Measurements from ENCODE around the gene ALDH3B2. TPM values are rescaled to one million over a fixed set of nuclear protein-coding genes. Genes with fewer than 3 reads are reported as not detected.

ALDH3B2 gene, protein sequence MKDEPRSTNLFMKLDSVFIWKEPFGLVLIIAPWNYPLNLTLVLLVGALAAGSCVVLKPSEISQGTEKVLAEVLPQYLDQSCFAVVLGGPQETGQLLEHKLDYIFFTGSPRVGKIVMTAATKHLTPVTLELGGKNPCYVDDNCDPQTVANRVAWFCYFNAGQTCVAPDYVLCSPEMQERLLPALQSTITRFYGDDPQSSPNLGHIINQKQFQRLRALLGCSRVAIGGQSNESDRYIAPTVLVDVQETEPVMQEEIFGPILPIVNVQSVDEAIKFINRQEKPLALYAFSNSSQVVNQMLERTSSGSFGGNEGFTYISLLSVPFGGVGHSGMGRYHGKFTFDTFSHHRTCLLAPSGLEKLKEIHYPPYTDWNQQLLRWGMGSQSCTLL
- not detected in 2 replicates for total RNA-seq (2021; fragmentation: NEBNext Ultra II Directional; extraction: Animal tissue kit (Norgen Biotek cat#: 25700))
- not detected in 2 replicates for polyA plus RNA-seq (2011; rRNA removed)
- polyA plus RNA-seq (2011; cell fraction: cytosol; rRNA removed), result not detected
- polyA plus RNA-seq (2011; cell fraction: nucleus; rRNA removed), result not detected
- polyA plus RNA-seq (2012, experiment 1 of 2), result 0.12 TPM in 1 of 4 replicates, not detected in the others
- not detected for polyA plus RNA-seq (2012, experiment 2 of 2)
- 0.02 TPM for polyA plus RNA-seq (2013, experiment 1 of 2)
- polyA plus RNA-seq (2013, experiment 2 of 2), result 0.06 TPM
- polyA minus RNA-seq (2011; rRNA and poly(A)+ RNA removed), result not detected in 2 replicates
- not detected for polyA minus RNA-seq (2011; cell fraction: cytosol; rRNA and poly(A)+ RNA removed)
- not detected for polyA minus RNA-seq (2011; cell fraction: nucleus; rRNA and poly(A)+ RNA removed)
- long read RNA-seq, experiment 1, result 0 reads
- long read RNA-seq, experiment 2, result 0 reads

DNA sequence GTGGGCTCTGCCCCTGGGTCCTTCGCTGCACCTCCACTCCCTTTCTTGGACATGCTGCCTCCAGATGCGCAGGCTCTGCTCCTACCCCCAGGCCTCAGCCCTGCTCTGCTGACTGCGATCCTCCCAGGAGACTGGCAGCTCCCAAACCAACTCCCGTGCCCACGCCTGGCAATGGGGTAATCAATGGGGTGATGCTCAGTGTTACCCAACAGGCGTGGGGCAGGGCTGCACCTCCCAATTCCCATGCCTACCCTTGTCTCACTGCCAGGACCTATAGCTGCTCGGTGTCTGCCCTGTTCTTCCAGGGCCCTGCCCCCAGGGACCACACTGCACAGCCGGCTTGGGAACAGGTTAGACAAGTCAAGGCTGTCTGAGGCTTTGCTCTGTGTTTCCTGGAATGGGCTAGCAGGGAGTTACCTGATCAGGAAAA is at the start of gene ALDH3B2:
ALDH3B2 (minus strand) TSS at position 182 of the 430 bp plus-strand sequence. CDS start 7,688 bp downstream, outside the sequence.
- no peak within 1 kb of the TSS for H3K27ac ChIP-seq (ENCODE audit: low read depth, low read length)
- POLR2A ChIA-PET (ENCODE audit: partially characterized antibody), result interaction anchor here (2.1 kb wide), 1 partner anchor 26 kb away, joined by 4 read pairs; no protein-coding TSS in a partner anchor
- no peak within 1 kb of the TSS for H2BK15ac ChIP-seq (ENCODE audit: low read length)

More for the DNA sequence above, at the start of gene ALDH3B2:
- Histone ChIP-seq H4K5ac (ENCODE audit: insufficient read length, low read depth, low read length) (no peak within 1 kb of the TSS), H3K27me3 (replicated peaks in 1 of 4; ENCODE audit: control insufficient read depth in 3 of 4, extremely low read depth in 1 of 4, insufficient read depth in 3 of 4, low read length in 3 of 4) (no peaks in the 10 kb centered on the region), H3K79me2 (ENCODE audit: control insufficient read depth in 1 of 2, insufficient read depth in 2 of 2, low read length in 2 of 2) (no peaks in the 10 kb centered on the region), H3K23me2 (ENCODE audit: low read depth, low read length) (peaks cover 4% of the 10 kb centered on the region; the same call in 1 of the 2 replicates), H2BK12ac (ENCODE audit: low read depth, low read length) (0 out of 2 replicates have a peak within 1 kb of the TSS, but pooled peaks have one; percentile 11), H2AK5ac (ENCODE audit: low read depth, low read length) (no peak within 1 kb of the TSS), H3K9me3 (ENCODE audit: insufficient read depth in 2 of 2, low read depth in 1 of 2, low read length in 1 of 2) (no peaks in the 10 kb centered on the region), H4K91ac (replicated peaks; ENCODE audit: insufficient read length, low read length) (no peak within 1 kb of the TSS), H3K4me3 (ENCODE audit: extremely low read depth in 1 of 4, insufficient read depth in 2 of 4, low read depth in 3 of 4, low read length in 4 of 4) (no peak within 1 kb of the TSS), H3K4me1 (replicated peaks in 1 of 4; ENCODE audit: control insufficient read depth in 3 of 4, insufficient read depth in 4 of 4, low read length in 3 of 4) (peaks cover 0 to 5% (median 0%) of the 10 kb centered on the region in 4 experiments; a peak in 3 of 7 replicates), H3K18ac (ENCODE audit: extremely low read depth, low read length) (peak within 1 kb of the TSS; percentile 60), H3K4me2 (ENCODE audit: insufficient read depth in 1 of 2, low read depth in 2 of 2, low read length in 2 of 2) (peak within 1 kb of the TSS in 1 of 2 experiments; percentile 20; a peak in 2 of 4 replicates), H3K9ac (replicated peaks in 1 of 4; ENCODE audit: extremely low read depth in 1 of 4, low read depth in 3 of 4, low read length in 3 of 4) (no peak within 1 kb of the TSS; a peak in 1 of 7 replicates), H3K36me3 (ENCODE audit: control insufficient read depth in 2 of 4, insufficient read depth in 4 of 4, low read length in 3 of 4) (no peaks in the 10 kb centered on the region), H2BK20ac (ENCODE audit: low read length) (no peak within 1 kb of the TSS), H4K8ac (ENCODE audit: extremely low read depth, insufficient read depth, low read length) (no peak within 1 kb of the TSS; the same call in 1 of the 2 replicates), H3K14ac (ENCODE audit: insufficient read length) (no peak within 1 kb of the TSS), H3K56ac (replicated peaks; ENCODE audit: insufficient read length, low read depth, low read length) (no peak within 1 kb of the TSS), H3K79me1 (ENCODE audit: low read depth, low read length) (no peaks in the 10 kb centered on the region), H2BK5ac (ENCODE audit: low read depth, low read length) (no peak within 1 kb of the TSS; the same call in 1 of the 2 replicates), H3K23ac (ENCODE audit: insufficient read length) (no peak within 1 kb of the TSS), H2BK120ac (replicated peaks; ENCODE audit: low read depth, low read length) (no peak within 1 kb of the TSS), H2AFZ (ENCODE audit: low read length) (no peak within 1 kb of the TSS), H4K20me1 (replicated peaks in 1 of 2; ENCODE audit: control insufficient read depth in 1 of 2, insufficient read depth in 2 of 2, low read length in 2 of 2) (no peaks in the 10 kb centered on the region), H3K4ac (replicated peaks; ENCODE audit: insufficient read length, low read depth, low read length) (no peak within 1 kb of the TSS)
- peak; percentile 54 for TF ChIP-seq ASH2L (IDR thresholded peaks at IDR 0.05; ENCODE audit: low read length)
- TF ChIP-seq JUND (IDR thresholded peaks at IDR 0.05; ENCODE audit: low read length), result no peak
- TF ChIP-seq, protein P1, sequence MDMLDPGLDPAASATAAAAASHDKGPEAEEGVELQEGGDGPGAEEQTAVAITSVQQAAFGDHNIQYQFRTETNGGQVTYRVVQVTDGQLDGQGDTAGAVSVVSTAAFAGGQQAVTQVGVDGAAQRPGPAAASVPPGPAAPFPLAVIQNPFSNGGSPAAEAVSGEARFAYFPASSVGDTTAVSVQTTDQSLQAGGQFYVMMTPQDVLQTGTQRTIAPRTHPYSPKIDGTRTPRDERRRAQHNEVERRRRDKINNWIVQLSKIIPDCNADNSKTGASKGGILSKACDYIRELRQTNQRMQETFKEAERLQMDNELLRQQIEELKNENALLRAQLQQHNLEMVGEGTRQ (IDR thresholded peaks at IDR 0.05; ENCODE audit: low read length), result no peak
- peak; percentile 75; the same call in 1 of the 2 replicates for TF ChIP-seq SP1 (IDR thresholded peaks at IDR 0.05; ENCODE audit: low read depth, low read length)
- TF ChIP-seq SP2 (IDR thresholded peaks at IDR 0.05; ENCODE audit: low read length), result no peak
- CTCF ChIA-PET (ENCODE audit: partially characterized antibody), result interaction anchor here (0.8 to 3.8 kb wide), 10 partner anchors 9 to 102 kb away, joined by 3 to 28 read pairs (median 3); no protein-coding TSS in a partner anchor
- WGBS, 2 experiments (ENCODE audit: extremely low coverage in 1 of 2, insufficient coverage in 1 of 2, insufficient read length in 1 of 2, insufficient replicate concordance in 2 of 2, low coverage in 1 of 2, low lambda C conversion rate in 2 of 2, missing lambda C conversion rate in 1 of 2), result 82% methylated on average over 8 of the region's 8 CpGs; no CpG with 5 or more reads in 1 of the 2 experiments
- peak; percentile 48 for FAIRE-seq
- peak in 1 of 2 experiments; percentile 48 for DNase-seq (ENCODE audit: low read depth in 1 of 2, low spot score in 2 of 2)

Data from H1 (cell line).